GM19351 (cell line): ENCODE data around the gene ARID3A.

Experiments
- ATAC-seq: cut with Tn5 transposase; IDR thresholded peaks from one replicate; pipeline ENCODE4 v1.9.1; 2021; ENCODE audit warnings: mild to moderate bottlenecking, moderate library complexity; ENCODE audit not compliant: unreplicated experiment

ARID3A gene

DNA sequence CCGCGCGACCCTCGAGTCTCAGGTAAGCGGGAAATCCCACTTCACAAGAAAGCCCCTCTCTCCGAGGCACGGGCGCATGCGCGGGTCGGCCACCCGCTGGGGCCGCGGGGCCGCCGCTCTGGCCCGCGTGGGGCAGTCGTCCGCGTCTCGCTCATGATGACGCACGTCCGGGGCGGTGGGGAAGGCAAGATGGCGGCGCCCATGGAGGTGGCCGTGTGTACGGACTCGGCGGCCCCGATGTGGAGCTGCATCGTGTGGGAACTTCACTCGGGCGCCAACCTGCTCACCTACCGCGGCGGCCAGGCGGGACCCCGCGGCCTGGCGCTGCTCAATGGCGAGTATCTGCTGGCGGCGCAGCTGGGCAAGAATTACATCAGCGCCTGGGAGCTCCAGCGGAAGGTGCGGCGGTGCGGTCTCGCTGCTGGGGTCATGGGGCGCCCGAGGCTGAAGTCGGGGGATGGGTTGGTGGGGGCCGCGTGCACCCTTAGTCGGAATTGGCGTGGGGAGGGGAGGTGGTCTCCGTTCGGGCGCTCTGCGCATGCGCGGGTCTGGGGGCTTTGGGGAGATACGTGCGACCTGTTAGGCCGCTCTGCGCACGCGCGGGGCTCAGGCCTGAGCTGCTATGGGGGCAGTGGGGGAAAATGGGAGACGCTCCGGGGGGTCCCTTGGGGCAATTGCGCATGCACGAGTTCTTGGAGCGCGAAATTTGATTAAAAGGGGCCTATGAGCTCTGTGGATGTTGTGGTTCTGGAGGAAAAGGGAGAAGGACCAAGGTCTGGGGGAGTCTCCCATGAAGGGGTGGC lies 58.5 kb downstream of the ARID3A start, which contains the start of gene WDR18:
TSS of gene WDR18 (plus strand) at position 181 of the 803 bp plus-strand sequence. CDS start at position 190, 9 bp downstream.
- ATAC-seq: peak; percentile 77

DNA sequence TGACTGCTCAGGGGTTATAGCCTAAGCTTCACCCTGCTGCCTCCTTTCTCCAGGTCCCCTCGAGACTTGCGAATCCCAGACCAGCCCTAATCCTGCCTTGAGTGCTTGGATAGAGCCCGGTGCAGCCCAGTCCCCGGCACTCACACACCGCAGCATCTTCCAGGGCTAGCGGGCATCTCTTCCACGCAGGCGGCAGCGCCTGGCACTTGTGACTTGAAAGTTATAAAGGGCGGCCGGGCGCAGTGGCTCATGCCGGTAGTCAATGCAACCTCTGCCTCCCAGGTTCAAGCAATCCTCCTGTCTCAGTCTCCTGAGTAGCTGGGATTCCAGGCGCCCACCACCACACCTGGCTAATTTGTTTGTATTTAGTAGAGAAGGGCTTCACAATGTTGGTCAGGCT lies 60.2 kb downstream of the ARID3A start:
- ATAC-seq: no peak

DNA sequence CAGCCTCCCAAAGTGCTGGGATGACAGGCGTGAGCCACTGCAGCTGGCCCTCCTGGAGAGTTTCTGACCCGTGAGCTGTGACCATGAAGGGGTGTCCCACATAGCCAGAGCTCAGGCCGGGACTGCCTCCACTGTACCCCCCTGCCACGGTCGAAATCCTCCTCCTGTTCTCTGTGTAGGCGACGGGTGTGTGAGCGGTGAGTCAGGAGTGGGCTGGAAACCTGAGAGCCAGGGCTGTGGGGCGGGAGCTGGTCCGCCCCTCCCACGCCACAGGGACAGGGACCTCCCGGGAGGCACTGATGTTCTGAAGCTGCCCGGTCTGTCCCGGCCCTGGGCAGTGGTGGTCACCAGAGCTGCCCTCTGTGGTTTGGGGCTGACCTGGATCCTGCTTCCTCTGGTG lies 62.2 kb downstream of the ARID3A start:
- no peak for ATAC-seq

DNA sequence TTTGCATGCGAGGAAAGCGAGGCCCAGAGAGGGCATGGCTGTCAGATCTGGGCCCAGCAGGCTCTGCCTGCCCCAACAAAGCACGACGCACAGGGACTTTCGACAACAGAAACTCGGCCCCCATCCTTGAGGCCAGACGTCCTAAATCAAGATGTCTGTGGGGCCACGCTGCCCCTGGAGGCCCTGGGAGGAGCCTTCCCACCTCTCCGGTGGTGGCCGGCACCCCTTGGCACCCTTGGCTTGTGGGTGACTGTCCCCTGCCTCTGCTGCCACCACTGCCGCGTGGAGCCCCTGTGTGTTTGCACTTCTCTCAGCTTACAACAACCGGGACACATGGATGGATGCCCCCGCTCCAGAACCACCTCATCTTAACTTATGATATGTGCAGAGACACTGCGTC lies 62.7 kb downstream of the ARID3A start:
- no peak for ATAC-seq

DNA sequence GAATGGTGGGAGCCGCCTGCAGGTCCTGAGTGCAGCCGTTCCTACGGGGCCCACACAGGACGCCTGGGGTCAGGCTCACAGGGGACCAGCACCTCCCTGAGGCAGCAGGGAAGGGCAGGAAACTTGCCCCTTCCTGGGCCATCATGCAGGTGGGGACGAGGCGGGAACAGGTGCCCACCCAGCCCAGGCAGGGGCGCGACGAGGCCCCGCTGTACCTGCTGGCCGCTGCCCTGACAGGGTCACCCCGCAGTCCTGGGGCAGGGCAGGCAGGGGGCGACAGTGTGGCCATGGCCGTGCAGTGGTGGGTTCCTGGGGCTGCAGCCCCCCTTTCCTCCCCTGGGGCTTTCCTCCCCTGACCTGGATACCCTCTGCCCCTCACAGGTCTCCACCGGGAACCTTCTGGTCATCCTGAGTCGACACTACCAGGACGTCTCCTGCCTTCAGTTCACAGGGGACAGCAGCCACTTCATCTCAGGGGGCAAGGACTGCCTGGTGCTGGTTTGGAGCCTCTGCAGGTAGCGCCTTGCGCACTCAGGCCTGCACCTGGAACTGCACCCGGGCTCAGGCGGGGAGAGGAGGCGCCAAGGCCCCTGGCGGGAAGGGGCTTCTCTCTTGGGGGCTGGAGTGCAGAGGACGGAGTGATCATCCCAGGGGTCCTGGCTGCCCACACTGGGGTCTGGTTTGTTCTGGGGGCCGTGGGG lies 63.7 kb downstream of the ARID3A start:
- ATAC-seq: no peak

DNA sequence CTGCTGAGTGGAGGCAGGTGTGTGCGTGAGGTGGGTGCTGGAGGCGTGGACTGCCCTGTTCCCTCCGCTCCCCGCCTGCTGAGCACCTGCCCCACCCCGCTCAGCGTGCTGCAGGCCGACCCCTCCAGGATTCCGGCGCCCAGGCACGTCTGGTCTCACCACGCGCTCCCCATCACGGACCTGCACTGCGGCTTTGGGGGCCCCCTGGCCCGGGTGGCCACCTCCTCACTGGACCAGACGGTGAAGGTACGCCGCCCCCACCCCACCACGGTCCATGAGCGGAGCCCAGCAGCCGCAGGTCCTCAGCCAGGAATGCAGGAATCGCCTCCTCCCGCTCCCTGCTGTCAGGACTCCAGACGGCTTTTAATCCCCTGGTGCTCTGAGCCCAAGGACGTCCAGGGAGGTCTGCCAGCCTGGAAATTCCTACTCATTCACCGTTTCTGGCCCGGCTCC lies 64.3 kb downstream of the ARID3A start:
- ATAC-seq: no peak

DNA sequence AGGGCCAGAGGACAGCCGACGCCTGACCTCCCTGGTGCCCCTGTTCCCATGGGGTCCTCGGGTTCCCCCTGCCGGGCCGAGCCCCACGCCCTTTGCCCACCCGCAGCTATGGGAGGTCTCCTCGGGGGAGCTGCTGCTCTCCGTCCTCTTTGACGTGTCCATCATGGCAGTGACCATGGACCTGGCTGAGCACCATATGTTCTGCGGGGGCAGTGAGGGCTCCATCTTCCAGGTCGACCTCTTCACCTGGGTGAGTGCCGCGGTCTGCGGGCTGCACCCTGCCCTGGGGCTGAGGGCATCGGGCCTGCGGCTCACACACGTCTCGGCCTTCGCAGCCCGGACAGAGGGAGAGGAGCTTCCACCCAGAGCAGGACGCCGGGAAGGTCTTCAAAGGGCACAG lies 64.9 kb downstream of the ARID3A start:
- no peak for ATAC-seq

DNA sequence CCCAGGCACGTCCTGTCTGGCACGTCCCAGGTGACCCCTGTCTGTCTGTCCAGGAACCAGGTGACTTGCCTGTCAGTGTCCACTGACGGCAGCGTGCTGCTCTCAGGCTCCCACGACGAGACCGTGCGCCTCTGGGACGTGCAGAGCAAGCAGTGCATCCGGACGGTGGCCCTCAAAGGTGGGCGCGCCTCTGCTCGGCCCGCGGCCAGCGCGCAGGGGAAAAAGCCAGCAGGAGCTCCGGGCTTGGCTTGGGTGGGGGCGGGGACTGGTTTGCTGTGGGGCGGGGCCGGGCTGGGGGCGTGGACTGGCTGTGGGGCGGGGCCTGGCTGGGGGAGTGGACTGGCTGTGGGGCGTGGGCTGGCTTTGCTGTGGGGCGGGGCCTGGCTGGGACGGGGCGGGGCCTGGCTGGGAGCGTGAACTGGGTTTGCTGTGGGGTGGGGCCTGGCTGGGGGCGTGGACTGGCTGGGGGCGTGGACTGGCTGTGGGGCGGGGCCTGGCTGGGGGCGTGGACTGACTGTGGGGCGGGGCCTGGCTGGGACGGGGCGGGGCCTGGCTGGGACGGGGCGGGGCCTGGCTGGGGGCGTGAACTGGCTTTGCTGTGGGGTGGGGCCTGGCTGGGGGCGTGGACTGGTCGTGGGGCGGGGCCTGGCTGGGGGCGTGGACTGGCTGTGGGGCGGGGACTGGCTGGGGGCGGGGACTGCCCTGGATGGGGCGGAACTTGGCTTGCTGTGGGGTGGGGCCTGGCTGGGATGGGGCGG lies 65.5 kb downstream of the ARID3A start:
- no peak for ATAC-seq

DNA sequence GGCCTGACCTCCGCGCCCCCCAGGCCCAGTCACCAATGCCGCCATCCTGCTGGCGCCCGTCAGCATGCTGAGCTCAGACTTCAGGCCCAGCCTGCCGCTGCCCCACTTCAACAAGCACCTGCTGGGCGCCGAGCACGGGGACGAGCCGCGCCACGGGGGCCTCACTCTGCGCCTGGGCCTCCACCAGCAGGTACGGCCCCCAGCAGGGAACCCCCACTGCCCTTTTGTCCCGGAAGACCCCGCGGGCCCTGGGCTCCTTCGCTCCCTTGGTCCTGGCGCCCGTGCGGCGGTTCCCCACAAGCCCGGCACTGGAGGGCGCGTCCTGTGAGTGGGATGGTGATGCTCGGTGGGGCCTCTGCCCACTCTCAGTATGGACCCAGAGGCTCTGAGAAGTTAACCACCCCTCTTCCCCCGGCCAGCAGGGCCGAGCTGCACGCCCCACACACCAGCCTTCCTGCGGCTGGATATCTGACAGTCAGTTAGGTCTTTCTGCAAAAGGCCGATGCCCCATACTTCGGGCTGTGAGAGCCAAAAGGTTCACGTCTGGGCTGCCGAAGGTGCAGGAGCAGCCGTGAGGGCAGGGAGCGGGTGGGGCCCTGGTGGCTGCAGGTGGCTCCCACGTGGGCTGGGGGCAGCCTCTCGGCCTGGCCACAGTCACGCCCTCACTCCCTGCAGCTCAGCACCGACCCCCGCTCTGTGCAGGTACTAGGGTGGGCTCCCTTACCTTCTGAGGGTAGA lies 66.3 kb downstream of the ARID3A start:
- ATAC-seq: no peak

DNA sequence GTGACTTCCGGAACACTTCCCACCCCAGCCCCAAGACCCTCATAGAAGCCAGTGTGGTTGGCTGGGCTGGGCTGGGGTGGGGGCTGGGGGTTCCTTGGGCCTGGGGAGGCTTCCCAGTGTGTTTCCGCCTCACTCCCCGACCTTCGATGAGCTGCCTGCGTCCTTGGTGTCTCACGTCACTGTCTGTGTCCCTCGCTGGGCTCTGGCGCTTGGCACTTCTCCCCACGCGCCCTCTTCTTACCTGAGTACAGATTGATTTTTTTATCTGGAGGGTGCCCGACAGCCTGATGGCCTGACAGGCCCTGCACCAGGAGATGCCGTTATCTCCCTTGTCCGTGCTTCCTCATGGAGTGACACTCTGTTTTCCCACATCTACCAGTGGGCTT lies 66.8 kb downstream of the ARID3A start:
- no peak for ATAC-seq

DNA sequence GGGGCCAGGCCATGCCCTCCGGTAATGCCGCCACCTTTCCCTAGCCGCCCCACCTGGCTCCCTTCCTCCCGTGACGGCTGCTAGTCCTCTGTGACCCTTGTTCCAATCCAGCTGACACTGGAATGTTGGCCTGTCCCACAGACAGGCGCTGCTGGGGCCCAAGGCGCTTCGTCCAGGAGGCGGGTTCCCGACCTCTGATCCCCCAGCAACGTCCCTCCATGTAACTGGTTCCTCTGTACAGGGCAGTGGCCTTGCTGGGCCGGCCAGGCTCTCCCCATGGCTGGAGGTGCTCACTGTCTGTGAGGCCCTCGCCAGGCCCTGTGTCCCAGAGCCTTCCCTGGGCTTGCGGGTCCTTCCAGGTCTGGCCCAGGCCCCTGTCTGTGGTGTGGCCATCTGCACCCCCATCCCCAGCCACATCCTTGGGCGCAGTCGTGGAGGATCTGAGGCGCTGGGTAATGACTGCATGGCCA lies 67.6 kb downstream of the ARID3A start:
- ATAC-seq: no peak

DNA sequence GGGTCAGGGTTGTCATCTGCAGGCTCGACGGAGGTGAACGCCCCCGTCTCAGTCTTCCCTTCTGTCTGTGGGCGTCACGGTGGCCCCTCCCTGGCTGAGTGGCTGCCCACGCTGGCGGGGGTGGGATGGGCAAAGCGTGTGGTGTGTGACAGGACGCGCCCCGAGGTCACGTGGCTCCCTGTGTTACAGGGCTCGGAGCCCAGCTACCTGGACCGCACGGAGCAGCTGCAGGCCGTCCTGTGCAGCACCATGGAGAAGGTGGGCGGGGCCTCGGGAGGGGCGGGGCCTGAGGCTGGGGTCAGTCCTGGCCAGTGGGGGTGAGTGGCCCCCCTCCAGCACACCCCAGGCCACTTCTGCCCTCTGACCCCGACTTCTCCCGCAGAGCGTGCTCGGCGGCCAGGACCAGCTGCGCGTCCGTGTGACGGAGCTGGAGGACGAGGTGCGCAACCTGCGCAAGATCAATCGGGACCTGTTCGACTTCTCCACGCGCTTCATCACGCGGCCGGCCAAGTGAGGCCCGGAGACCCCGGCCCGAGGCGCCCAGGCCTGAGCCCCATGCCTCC lies 68.1 kb downstream of the ARID3A start:
- no peak for ATAC-seq

DNA sequence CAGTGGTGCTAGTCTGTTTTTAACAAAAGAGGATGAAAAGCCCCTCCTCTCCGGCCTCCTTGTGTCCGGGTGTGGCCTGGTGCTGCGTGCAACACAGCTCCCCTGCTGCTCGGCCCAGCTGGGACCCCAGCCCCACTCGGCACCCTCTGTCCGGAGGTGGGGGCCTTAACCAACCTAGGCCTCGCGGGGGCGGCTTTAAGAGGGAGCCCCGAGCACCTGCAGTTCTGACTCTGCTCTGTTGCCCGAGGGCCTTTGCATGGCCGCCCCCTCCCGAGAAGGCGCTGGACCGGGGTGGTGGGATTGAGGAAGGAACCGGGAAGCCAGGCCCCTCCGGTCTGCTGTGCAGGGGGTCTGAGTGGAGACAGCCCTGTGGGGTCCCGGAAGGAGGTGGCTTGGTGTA lies 68.7 kb downstream of the ARID3A start:
- no peak for ATAC-seq

DNA sequence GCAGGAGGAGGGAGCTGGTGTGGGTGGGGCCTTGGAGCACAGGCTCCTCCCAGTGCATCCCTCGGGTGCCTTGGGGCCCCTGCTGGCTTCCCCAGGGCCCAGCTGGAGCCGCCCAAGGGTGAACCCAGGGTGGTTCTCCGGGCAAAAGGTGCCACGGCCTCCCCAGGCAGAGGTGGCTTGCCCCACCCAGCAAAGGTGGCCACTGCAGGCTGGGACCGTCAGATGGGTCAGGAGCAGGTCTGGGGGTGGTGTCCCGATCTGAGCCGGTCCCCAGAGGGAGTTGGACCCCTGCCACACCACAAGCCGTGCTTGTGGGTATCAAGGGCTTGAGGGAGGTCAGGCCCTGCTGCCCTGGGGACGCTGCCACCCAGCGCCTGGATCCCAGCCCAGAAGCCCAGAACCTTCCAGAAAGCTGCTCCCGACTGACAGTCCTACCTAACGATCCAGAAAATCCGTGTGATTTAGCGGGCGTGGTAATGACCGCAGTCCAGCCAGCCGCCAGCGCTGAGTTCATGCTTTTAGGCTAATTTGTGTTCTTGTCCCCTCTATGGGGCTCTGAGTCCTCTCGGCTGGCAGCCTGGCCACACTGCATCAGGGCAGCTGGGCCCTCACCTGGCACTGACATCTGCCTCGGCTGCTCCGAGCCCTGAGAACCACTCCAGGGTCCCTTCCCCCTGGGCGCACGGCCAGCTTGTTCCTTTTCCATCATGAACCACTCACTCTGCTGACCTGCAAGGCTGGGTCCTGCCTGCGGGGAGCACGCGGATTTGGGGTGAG lies 69.4 kb downstream of the ARID3A start:
- ATAC-seq: no peak

DNA sequence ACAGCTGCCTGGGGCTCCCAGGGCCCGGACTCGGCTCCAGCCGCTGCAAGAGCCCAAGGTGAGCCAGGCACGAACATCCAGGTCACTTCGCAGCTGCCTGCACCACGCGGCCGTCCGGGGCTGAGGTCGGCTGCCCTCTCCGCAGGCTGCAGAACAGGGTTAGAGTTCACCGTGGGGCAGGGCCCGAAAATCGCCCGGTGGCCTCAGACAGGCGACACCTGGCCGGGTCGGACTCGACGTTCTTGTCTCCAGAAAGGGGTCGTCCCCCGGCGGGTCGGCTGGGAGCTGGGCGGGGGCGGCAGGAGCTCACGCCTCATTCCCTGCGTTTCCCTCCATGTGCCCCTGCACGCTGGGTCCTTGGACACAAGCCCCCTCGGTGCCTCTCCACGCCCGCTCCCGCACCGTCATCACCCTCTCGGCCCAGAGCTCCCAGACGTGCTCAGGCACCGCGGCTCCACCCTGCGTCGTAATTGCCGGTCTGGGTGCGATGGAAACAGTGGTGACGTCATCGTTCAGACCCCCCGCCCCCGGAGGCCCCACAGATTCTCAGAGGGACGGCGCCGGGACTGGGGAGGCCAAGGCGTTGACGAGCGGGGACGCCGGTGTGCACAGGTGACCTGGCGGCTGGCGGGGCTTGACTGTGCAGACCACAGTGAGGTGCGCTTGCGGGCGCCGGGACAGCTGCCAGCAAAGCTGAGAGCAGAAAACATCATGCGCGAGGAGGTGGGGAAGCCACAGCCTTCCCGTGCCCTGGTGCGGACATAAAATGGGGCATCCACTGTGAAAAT lies 70.4 kb downstream of the ARID3A start:
- no peak for ATAC-seq

DNA sequence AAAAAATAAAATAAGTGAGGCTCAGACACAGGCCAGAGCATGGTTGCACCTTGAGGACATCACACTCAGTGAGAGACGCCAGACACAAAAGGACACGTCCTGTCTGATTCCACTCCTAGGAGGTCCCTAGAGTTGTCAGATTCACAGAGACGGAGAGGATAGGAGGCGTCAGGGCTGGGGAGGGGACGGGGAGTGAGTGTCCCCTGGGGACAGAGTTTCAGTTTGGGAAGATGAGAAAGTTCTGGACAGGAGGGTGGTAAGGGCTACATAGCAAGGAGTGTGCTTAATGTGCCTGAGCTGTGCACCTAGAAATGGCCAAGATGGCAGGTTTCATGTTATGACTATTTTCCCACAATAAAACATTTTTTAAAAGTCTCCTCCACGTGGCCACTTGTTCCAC lies 72.2 kb downstream of the ARID3A start:
- ATAC-seq: no peak

DNA sequence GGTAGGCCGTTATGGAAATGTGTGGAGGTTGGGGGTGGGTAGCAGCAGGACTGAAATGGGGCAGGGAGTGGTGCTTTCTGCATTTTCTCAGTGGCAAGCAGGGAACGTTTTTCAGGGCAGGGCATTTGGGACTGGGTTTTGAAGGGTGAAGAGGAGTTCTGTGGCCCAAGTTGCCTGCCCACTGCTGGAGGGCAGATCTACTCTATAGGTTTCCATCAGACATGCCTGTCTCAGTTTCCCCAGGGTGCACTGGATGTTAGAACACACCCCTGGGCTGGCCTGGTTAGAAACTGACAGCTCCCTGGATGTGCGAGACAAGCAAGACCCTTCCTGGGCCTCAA lies 73.5 kb downstream of the ARID3A start:
- no peak for ATAC-seq

DNA sequence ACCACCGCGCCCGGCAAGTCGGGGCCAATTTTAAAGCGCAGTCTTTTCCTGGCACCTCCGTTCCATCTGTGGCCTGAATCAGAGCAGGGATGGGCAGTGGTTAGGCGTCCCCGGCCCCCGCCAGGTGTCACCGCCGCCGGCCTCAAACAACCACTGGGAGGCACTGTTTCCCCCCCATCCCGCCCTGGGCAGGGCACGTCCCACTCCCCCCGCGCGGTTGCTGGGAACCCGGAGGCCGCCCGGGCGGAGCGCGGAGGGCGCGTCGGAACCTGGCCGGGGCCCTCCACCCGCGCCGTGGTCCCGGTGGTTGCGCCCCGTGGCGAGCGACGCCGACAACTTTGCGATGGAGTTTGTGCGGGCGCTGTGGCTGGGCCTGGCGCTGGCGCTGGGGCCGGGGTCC lies 74.3 kb downstream of the ARID3A start, which contains the start of gene GRIN3B:
TSS of gene GRIN3B (plus strand) at position 325 of the 400 bp plus-strand sequence. CDS start at position 344, 19 bp downstream.
- no peak for ATAC-seq
